HG02763 (cell line): Measurements from ENCODE around the gene RIPOR3.

Experiments
- ATAC-seq: cut with Tn5 transposase; IDR thresholded peaks from one replicate; pipeline ENCODE4 v1.9.1; 2021; ENCODE audit warnings: mild to moderate bottlenecking, moderate library complexity; ENCODE audit not compliant: unreplicated experiment

RIPOR3 gene

GRCh38 chr20:50594231-50594590 lies 97.1 kb downstream of the RIPOR3 start:
- no peak for ATAC-seq

- no peak for ATAC-seq
These were observed 98.4 kb downstream of the RIPOR3 start for GRCh38 chr20:50593005-50593335.

DNA sequence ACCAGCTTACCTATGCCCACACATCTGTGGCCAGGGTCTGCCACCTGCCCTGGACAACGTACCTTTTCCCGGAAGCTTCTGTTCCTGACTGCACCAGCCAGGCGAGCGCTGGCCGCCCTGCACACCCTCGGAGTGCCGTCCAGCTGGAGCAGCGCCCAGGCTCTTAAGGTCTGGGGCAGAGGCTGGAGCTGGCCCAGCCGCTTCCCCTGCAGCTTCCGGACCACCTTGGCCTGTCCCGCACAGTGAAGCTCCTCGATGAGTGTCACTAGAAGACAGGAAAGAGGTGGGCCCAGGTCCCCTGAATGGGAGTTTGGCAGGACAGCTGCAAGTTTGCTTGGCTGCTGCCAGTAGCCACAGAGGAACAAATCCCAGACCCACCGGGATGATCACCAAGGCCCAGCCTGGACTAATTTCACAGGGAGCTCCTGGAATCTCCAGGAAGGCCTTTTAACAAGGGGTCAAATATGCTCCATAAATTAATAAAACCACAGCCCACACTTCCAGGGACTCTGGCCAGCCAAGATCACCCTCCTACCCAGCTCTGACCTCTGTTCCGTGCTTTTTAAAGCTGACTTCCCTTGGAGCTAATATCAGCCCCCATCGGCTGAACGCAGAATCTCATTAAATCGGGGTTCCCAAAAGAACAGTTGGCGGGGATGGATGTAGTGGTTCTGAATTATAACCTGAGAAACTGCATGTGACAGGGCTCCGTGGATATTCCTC lies 98.9 kb downstream of the RIPOR3 start:
- ATAC-seq = no peak

- no peak for ATAC-seq
These were observed 100.0 kb downstream of the RIPOR3 start for GRCh38 chr20:50591233-50591852.

DNA sequence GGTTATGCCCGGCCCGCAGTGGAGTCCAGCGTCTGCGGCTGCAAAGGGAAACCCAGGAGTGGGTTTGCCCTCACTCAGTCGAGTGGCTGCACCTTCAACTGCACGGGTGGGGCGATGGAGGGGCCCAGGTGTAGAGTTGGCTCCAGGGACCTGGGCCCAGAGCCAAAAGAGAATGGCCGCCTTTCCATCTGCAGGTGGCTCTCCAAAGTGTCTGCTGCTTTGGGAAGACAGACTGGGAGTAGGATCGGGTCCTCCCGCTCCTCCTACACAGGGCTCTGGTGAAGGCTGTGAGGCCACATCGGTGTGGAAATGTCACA lies 101.0 kb downstream of the RIPOR3 start:
- no peak for ATAC-seq

DNA sequence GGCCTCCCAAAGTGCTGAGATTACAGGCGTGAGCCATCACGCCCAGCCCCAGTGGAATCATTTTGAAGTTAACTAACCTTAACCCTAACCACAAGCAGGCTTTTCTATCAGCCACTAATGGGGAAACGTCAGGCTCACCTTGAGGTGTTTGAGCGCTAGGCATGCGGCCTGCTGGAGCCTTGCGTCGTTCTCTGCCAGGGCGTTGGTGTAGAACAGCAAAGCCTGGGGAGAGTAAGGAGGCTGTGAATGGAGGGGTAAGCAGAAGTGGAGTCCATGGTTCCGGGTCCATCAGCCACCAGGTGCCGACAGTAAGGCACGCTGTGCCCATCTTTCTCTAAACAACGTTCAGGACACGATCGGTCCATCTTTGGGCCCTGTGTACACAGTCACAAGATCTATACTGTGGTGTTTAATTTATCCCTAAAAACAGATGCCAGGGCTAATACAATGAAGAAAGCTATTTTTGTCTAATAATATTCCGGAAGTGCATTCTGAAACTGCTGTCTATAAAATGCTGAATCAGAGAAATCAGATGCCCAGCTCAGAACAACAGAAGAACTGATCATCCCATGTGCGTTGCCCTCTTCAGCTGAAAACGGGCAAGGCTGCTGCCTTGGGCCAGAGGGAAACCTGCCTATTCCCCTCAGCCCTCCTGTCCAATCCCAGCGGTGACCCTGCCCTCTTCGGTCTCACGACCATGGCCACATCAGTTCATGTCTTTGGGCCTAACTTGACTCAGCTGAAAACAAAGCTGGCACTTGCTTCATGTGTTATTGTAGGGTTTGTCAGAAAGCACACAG lies 101.6 kb downstream of the RIPOR3 start:
- no peak for ATAC-seq

GRCh38 chr20:50588034-50588736 lies 103.2 kb downstream of the RIPOR3 start:
- ATAC-seq = no peak

DNA sequence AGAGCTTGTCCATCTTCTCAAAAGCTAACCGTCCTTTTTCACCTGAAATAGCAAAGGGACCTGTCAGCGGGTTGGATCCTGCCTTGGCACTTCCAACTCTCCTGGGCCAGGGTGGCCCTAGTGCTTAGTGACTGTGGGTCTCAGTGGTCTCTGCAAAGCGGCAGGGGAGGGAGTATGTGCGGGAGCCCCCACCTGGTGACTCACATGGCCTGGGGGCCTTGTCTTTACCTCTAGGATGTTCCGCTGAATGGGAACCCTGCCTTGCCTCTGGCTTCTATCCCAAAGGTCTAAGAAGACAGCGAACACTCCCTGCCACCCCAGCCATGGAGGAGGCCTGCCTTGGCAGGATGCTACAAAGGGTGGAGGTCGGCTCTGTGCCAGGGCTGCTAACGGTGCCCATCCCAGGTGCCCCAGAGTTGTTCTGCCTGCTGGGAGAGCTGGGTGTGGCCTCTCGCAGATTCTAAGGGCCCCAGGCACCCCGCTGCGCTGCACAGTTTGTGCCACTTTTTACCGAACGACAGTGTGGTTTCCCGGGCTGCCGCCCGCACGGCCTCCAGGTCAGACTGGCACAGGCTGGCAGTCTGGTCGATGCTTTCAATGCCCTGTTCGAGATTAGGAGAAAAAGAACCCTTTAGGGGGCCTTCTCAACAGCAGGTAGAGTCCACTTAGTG lies 103.9 kb downstream of the RIPOR3 start:
- no peak for ATAC-seq

DNA sequence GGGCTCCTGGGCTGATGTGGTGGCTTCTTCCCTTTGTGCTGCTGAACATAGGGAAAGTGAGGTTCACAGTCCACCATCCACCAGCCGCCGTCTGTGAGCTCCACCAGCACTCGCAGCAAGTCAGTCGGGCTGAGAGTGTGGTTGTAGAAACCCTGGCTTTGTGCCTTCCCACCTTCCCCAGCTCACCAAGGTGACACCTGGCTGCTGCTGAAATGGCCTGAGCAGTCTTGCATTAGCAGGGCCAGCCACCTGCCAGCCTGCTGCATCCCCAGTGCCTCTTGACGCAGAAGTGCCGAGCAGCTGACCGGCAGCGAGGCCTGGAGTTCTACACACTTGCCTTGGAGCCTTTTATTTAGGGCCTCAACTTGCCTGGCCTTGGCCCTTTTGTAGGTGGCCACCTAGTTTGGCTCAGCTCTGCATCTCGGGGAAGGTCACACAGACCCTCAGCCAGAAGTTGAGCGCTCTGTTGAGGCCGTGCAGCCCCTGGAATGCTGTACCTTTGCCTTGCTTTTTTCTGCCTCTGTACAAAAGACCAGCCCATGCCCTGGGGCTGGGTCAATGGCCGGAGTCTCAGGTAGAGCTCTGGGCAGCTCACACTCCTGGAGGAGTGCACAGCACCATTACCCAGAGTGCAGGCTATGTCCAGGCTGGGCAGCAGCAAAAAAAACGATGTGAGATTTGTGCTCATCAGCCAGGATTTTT lies 104.7 kb downstream of the RIPOR3 start:
- ATAC-seq = no peak

- ATAC-seq = no peak
These were observed 105.7 kb downstream of the RIPOR3 start for GRCh38 chr20:50585678-50586077.

GRCh38 chr20:50585214-50585613 lies 106.1 kb downstream of the RIPOR3 start:
- ATAC-seq = no peak

GRCh38 chr20:50584687-50585086 lies 106.7 kb downstream of the RIPOR3 start:
- ATAC-seq = no peak

DNA sequence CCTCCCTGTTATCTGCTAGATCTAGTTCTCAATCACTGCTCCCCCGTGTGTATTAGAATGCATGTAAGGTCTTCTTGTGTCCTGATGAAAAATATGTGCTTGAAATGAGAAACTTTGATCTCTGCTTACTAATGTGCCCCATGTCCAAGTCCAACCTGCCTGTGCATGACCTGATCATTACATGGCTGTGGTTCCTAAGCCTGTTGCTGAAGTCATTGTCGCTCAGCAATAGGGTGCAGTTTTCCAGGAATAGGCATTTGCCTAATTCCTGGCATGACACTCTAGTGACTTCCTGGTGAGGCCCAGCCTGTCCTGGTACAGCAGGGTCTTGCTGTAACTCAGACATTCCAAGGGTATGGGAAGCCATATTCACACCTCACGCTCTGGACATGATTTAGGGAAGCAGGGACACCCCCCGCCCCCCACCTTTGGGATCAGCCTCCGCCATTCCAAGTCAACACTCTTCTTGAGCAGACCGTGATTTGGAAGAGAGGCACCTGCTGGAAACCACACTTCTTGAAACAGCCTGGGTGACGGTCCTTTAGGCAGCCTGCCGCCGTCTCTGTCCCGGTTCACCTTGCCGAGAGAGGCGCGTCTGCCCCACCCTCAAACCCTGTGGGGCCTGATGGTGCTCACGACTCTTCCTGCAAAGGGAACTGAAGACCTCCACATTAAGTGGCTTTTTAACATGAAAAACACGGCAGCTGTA lies 107.7 kb downstream of the RIPOR3 start:
- no peak for ATAC-seq

DNA sequence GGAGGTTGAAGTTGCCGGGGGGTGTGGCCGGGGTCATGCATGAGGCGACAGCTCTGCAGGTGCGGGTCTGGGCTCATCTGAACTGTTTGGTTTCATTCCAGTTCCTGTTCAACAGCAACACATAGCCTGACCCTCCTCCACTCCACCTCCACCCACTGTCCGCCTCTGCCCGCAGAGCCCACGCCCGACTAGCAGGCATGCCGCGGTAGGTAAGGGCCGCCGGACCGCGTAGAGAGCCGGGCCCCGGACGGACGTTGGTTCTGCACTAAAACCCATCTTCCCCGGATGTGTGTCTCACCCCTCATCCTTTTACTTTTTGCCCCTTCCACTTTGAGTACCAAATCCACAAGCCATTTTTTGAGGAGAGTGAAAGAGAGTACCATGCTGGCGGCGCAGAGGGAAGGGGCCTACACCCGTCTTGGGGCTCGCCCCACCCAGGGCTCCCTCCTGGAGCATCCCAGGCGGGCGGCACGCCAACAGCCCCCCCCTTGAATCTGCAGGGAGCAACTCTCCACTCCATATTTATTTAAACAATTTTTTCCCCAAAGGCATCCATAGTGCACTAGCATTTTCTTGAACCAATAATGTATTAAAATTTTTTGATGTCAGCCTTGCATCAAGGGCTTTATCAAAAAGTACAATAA lies 108.6 kb downstream of the RIPOR3 start:
- ATAC-seq = no peak

GRCh38 chr20:50582092-50582491 lies 109.2 kb downstream of the RIPOR3 start:
- no peak for ATAC-seq

- no peak for ATAC-seq
These were observed 110.3 kb downstream of the RIPOR3 start for GRCh38 chr20:50580842-50581544.

- no peak for ATAC-seq
These were observed 111.2 kb downstream of the RIPOR3 start for GRCh38 chr20:50580016-50580747.

DNA sequence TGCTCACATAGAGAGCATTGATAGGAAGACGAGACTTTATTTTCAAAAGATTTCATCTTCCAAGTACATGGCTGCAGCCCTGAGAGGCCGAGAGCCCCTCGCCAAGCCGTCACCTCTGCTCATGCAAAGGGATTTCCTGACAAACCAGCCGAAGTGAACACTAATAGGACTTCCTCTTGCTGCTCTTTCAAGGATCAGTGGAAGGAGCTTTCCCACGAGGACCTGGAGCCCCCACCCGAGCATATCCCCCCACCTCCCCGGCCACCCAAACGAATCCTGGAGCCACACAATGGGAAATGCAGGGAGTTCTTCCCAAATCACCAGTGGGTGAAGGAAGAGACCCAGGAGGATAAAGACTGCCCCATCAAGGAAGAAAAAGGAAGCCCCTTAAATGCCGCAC lies 111.8 kb downstream of the RIPOR3 start:
- ATAC-seq = no peak
